ENCODE data around the gene SLC22A5.

Gene SLC22A5

DNA sequence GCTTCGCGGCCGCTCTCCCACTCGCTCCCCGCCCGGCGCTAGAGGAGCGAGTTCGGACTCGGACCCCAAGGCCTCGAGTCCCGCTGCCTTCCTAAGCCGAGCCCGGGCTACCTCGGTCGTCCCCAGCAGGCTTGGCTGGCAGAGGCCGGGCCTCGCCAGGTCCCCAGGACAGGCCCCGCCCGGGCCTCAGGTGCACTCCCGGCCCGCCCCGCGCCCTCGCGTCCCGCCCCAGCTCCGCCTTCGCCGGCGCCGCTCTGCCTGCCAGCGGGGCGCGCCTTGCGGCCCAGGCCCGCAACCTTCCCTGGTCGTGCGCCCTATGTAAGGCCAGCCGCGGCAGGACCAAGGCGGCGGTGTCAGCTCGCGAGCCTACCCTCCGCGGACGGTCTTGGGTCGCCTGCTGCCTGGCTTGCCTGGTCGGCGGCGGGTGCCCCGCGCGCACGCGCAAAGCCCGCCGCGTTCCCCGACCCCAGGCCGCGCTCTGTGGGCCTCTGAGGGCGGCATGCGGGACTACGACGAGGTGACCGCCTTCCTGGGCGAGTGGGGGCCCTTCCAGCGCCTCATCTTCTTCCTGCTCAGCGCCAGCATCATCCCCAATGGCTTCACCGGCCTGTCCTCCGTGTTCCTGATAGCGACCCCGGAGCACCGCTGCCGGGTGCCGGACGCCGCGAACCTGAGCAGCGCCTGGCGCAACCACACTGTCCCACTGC is at the start of gene SLC22A5:
TSS of gene SLC22A5 (plus strand) at position 237 of the 707 bp plus-strand sequence. CDS start at position 500, 263 bp downstream.
- DNase-seq = peak in 38 of 51 donors; percentile 11 to 83 (median 53)

DNA sequence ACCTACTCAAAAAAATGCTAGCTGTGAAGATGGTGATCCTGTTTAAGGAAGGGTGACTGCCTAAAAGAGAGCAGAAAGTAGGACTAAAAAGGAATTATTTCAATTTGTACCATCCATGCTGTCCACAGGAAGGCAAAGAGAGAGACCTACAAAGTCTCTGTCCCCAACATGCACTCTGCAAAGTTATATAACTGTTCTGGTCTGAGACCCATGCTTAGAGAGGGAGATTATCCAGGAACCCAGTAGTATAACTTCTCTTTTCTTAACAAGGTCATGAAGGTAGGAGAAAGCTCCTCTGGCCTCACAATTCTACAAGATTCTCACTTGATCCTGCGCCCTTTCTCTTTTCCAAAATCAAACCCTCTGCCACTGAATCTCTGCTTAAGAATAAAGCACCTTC is 49.5 kb upstream of the SLC22A5 start:
- no peak for DNase-seq

DNA sequence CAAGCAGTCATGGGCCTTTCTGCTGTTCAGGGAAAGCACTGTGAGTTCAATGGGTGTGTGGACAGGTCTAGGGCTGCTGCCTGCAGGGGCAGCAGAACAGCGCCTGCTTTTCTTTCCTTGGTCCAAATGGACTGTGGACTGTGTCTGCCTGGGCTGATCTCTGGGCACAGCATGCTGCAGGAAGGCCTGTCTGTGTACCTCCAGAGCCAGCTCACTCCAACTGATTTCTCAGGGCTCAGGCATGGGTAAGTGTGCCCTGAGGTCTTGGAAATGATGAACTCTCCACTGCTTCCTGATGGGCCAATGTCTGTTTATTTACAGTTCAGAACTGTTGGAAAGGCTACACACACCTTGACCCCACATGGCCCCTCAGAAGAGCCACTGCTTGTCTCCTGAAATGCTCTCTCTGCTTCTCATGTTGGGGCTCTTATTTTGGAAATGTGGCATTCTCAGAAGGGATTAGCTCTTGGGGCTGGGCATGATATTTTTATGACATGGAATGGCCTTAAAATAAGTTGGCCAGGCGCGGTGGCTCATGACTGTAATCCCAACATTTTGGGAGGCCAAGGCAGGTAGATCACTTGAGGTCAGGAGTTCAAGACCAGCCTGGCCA is 48.3 kb upstream of the SLC22A5 start:
- no peak for DNase-seq

DNA sequence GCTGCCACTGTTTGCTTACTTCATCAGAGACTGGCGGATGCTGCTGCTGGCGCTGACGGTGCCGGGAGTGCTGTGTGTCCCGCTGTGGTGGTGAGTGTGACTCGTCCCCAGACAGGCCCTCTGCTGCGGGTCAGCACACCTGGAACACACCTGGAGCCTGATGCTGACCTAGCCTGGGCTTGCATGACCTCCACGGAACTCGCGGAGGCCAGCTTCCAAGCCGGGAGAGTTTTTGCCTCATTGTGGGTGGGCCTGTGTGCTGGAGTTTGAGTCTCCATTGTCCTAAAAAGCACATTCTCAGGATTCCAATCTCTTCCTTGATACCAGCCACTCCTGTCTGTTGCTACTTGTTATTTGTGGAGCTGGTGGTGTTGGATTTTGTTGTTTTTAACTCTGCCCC is 47.2 kb upstream of the SLC22A5 start:
- DNase-seq = no peak

DNA sequence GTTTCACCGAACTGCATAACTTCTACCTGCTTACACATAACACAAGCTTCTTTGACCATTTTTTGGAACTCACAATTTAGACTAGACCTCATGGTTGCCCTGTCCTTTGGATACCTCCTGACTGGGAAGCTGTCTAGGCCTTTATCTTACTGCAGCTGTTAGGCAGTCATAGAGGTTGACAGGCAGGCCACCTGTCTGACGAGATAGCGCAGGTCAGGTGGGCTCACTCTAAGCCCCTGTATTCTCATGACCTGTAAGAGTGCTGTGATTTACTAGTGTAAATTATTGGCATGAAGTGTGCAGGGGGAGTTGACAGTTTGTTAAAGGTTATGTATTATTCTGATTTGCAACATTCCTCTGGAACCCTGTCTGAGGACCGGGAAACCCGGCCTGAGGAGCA is 46.3 kb upstream of the SLC22A5 start:
- no peak for DNase-seq

DNA sequence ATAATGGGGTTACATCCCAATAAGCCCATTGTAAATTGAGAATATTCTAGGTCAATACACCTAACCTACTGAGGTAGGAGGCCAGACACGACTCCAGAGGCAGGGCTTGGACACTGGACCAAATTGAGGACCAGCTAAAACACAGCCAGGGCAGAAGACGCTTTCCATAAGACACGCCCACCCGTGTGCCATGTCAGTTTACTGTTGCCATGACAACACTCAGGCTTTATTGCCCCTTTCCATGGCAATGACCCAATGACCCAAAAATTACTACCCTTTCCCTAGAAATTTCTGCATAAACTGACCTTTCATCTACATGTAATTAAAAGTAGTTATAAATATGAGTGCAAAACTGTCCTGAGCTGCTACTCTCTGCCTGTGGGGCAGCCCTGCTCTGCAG is 43.8 kb upstream of the SLC22A5 start:
- no peak for DNase-seq

DNA sequence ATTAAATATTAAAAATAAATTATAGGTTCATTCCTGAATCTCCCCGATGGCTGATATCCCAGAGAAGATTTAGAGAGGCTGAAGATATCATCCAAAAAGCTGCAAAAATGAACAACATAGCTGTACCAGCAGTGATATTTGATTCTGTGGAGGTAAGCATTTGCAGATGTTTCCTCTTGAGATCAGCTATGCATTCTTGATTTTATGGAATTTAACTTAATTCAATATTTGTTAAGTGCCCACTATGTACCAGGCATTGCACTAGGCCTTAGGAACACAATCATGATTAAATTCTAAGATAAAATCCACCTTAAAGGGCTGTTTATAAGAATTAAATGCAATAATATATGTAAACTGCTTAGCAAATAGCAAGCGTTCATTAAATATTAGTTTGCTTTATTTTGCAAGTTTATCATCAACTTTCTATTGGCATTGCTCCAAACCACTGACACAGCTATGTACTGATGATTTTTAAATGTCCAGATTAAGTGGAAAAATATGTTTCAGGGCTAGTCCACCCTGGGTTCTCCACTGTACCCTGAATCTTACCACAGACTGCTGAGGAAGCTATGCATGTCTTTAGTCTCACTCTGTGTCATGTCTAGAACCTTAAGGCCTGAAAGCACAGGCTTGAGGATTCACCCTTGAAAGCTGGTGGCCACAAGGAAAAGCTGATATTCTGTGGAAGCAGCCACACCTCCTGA is 42.1 kb upstream of the SLC22A5 start:
- DNase-seq = no peak

DNA sequence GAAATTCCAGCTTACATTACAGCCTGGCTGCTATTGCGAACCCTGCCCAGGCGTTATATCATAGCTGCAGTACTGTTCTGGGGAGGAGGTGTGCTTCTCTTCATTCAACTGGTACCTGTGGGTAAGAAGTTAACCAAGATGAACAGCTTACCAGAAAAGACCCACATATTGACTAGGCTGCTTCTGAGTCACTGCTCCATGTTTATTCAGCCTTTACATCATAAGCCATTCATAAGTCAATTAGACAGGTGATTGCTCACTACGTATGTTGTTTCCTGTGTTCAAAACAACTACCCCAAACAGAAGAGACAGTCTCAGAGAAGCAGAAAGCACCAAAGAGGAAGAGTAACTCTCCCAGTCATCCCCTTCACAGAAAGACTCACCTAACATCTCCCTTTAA is 34.7 kb upstream of the SLC22A5 start:
- no peak for DNase-seq

DNA sequence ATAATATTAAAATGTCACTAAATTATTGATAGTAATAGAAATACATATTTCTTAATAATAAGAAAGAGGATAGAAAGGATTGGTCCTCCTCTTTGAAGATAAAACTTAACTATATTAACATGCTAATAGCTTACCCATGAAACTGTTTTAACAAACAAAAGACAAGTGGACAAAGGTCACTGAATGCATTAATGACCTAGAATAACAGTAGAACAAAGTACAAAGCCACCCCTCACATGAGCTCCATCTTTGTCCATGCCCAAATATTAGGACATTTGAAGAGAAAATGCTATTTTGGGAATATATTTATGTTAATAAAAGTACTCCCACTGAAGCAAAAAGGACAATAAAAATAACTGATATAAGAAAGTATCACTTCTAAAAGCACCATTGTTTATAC is 34.1 kb upstream of the SLC22A5 start:
- no peak for DNase-seq

DNA sequence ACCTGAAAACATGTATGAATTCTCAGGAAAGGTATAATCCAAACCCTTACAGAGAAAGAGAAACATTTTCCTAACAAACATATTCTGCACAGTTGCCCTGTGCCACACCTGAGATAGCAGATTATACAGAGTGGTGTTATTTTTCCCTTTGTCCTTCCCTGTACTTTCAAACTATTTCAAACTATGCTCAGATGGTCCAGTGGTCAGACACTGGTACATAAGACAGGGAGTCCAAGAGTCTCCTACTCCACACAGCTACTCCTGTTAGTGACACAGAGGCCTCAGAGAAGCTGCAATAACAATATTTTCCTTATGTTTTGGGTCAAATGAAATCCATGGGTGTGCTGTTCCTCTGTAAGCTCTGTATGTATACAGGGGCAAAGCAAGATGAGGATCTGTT is 30.0 kb upstream of the SLC22A5 start:
- DNase-seq = no peak

DNA sequence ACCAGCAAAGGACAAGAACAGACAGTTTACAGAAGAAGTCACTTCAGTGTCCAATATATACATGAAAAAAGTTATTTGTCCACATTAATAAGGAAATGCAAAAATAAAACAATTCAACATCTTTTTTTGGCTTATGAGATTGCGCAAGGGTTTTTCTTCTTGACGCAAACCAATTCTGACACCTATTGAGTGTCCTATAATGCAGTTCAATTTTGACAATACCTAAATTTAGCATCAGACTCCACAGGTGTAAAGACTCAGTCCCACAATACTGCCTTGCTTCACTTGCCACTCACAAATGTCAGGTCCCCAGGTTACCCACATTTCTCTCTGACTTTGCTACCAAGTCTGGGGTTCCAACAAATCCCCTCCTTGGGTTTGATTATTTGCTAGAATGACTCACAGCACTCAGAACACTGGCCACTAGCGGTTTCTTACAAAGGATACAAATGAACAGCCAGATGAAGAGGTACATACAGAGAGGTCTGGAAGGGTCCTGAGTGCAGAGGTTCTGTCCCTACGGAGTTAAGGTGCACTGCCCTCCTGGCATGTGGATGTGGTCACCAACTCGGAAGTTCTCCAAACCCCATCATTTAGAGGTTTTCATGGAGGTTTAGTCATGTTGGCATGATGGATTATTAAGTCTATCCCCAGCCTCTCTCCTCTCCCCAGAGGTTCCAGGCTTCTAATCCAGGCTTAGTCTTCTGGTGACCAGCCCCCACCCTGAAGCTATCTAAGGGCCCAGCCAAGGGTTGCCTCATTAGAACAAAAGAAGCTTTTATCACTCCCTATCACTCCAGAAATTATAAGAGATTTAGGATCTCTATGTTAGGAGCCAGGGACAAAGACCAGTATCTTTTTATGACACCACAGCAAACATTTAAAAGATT is 27.0 kb upstream of the SLC22A5 start:
- DNase-seq = no peak

DNA sequence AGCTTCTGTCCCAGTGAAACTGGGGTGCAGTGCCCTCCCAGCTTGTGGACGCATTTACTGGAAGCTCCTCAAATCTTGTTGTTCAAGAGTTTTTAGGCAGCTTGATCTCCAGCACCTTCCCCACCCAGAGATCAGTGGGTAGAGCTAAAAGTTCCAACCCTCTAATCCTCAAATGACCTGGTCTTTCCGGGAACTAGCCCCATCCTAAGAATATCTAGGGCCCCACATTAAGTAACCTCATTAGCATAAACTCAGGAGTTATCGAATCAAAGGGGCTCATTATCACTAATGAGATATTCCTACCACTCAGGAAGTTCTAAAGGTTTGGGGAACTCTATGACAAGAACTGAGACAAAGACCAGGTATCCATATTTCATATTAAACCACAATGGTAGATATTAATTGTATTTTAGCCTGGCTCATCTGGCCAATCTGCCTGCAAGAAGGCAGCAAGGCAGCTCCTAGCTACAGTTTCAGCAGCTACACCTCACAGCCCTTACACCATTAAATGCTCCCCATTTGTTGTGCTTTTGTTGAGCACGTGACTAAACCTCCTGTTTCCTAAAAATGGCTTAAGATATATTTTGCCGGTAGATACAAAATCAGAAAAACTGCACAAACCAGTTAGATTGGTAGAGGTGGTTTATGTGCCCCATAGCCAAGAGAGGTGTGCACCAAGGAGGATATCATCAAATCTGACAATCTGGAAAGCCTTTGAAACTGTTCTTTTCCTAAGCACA is 24.6 kb upstream of the SLC22A5 start:
- DNase-seq = no peak

DNA sequence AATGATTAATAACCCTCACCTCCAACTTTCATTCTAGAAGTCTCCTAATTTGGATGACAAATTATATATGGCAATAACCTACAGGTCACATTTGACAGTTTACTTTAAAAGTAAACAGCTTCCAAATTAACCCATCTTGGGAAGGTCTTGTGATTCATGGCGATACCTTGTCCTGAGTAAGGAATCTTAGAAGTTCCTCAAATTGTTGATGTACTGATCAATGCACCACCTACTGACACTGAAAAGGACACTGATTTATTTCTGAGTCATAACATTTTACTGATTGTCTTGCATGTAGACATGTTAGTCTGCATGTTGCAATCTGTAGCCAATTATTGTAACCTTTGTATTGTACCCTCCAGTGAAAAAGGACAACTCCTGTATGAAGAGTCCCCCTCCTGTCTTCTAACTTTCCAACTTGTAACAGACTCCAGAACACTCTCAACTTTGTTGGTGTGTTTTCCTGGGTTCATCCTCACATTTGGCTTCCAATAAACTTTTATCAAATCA is 16.0 kb upstream of the SLC22A5 start:
- no peak for DNase-seq

DNA sequence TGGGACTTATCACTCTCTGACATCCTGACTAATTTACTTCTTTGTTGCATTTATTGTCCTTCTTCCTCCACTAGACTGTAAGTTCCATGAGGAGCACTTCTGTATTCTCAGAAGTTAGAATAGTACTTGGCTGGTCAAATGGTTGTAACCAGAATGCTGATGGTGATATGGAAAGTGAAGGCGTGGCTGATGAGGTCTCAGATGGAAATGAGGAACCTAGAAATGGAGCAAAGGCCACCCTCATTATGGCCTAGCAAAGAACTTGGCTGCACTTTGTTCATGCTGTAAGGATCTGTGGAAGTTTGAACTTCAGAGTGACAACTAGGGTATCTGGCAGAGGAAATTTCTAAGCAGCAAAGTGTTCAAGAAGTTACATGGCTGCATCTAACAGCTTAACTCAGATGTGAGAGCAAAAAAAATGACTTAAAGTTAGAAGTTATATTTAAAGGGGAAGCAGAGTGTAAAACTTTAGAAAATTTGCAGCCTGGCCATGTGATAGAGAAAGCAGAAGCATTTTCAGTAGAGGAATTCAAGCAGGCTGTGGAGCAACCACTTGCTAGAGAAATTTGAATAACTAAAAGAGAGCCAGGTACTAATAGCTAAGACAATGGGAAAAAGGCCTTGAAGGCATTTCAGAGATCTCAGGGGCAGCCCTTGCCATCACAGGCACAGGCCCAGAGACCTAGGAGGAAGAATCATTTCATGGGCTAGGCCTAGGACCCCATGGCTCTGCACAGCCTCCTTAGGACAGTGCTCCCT is 14.9 kb upstream of the SLC22A5 start:
- DNase-seq = no peak

DNA sequence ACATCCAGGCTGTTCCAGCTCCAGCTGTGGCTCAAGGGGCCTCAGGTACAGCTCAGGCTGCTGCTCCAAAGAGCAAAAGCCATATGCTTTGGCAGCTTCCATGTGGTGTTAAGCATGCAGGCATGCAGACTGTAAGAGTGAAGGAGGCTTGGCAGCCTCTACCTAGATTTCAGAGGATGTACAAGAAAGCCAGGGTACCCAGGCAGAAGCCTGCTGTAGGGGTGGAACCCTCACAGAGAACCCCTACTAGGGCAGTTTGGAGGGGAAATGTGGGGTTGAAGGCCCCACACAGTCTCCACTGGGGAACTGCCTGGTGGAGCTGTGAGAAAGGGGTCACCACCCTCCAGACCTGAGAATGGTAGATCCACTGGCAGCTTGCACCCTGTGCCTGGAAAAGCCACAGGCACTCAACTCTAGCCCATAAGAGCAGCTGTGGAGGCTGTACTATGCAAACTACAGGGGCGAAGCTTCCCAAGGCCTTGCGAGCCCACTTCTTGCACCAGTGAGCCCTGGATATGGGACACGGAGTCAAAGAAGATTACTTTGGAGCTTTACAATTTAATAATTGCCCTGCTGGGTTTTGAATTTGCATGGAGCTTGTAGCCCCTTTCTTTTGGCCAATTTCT is 14.3 kb upstream of the SLC22A5 start:
- no peak for DNase-seq

DNA sequence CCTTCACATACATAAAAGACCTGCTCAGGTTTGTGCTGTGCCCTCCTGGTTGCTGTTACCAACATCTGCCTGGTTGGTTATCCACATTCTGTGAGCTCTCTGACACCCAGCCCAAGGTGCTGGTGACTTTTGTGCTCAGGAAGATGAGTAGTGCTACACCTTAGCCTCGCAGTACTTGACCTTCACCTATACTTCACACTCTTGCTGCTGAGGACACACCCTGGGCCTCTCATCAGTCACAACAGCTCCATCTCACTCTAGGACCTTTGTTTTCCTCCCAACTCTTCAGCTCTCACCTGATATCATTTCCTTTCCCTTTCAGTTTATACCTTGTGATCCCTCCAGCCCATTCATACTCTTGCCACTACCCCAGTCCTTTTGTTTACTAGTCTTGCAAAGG is 10.7 kb upstream of the SLC22A5 start:
- DNase-seq = no peak

DNA sequence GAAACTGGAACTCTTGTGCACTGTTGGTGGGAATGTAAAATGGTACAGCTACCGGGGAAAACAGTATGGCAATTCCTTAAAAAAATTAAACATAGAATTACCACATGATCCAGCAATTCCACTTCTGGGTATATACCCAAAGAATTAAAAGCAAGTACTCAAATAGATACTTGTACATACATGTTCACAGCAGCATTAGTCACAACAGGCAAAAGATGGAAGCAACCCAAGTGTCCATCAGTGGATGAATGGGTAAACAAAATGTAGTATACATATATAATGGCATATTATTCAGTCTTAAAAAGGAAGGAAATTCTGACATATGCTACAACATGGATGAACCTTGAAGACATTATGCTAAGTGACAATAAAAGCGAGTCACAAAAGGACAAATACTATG is 7.4 kb upstream of the SLC22A5 start:
- no peak for DNase-seq

DNA sequence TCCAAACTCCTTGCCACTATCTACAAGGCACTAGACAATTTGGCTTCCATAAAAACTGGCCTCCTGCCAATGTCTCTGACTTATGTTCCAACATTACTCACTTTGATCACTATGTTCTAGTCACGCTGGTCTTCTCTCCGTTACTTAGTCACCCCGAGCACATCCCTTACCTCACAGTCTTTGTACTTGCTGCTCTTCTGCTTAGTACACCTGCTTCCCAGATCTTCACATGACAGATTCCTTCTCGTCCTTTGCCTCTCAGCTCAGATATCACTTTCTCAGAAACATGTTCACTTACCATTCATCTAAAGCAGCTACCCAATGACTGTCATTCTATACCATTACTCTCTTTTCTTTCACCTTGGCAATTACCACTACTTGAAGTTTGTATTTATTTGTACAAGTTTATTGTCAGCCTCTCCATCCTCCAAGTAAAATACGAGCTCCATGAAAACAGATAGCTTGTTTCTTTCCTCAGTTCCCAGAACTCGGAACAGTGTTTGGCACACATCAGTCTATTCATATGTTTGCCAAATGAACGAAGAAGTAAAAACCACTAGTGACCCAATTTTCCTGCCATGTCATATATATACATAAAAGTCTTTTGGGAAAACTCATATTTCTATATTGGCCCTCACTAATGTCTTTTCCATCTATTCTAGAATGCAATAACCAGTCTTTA is 5.9 kb upstream of the SLC22A5 start:
- DNase-seq = peak in 6 of 51 donors; percentile 10 to 52 (median 24)

DNA sequence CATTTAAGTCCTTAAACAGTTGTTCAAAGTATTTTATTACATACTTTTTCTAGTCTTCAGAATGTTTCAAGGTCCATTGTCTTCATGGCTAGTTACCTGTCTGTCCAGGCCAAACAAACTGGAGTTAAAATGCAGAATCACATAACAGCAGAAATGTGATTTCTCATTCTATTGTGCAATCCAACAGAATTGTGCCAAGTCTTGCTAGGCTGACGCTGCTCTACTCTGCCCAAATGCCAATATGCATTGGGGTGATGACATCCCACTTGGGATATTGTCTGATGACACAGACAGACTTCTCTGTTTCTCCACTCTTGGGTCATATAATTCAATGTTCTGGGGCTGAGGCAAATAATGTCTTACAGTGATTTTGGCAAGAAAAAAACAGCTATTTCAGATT is 5.2 kb upstream of the SLC22A5 start:
- DNase-seq = peak in 1 of 51 donors; percentile 26

Measured in hypothalamus (tissue), 51 donors.